ENCODE data around the gene RPRD1B.

The RPRD1B gene

DNA sequence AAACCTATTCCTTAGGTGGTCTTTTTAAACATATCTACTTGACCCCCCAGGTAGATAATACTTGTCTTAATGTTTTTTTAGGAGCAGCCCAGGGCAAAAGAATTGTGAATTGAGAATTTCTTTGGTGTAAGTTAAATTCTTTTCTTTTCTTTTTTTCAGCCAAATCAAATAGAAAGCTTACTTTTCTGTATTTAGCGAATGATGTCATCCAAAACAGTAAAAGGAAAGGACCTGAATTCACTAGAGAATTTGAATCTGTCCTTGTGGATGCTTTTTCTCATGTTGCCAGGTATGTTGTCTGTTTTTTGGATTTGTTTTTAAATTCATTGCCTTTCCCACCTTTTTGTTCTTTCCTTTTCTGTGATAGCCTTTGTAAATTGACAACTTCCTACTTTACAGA is 6.7 kb downstream of the RPRD1B start:
- DNase-seq = no peak

DNA sequence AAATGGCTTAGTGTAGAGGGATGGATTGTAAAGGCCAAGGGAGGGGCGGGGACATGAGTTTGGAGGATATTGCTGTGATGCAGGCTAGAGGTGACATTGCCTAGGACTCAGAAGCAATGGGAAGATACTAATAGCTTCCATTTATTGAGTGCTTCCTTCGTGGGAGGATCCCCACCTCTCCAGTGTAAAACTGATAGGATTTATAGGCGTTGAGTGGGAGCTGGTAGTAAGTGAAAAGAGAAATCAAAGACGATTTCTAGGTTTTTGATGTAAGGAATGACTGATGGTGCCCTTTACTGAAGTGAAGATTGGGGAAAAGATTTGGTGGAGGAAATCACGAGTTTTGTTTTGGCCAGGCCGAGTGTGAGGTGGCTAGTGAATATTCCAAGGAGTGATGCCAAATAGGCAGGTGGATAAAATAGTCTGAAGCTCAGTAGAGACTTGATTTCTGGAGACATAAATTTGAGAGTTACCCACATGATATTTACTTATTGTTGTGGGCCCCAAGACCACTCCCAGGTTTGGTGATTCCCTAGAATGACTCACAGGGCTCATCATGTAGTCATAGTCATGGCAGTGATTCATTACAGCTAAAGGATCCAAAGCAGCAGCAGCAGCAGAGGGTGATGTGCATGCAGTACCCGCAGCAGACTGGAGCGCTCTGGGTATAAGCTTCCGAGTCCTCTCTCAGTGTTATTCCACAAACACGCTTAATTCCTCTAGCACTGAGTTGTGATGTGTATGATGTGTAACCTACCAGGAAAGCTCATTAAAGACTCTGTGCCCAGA is 10.2 kb downstream of the RPRD1B start:
- no peak for DNase-seq

DNA sequence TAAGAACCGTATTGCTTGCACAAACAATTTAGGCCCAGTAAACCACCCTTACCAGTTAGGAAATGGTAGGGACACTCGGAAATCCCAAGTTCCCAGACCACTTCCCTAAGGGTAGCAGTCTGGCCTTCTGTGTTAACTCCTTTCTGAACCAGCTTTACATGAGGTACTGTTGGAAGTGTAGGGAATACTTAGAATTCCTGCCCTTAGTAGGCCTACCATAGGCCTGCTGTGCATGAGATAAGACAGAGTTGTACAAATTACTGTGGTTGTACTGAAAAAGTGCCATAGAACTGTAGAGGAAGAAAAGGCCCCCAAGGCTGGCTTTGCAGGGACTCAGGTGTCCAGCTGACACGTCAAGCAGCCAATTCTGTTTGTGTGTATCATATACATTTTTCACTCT is 11.1 kb downstream of the RPRD1B start:
- no peak for DNase-seq

DNA sequence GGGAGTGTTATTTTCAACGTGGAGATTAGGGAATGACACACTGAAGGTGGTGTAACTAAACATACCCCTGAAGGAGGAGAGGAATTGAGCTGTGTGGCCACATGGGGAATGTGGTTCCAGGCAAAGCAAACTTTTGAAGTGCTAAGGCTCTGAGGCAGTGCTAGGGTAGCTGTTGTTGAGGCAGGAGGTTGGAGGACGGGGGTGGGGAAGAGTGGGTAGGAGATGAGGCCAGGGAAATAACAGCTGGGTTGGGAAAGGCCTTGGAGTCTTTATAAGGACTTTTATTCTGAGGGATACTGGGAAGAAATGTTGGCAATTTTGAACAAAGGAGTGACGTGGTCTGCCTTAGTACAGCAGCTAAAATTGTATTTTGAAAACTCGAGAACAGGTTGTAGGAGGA is 13.0 kb downstream of the RPRD1B start:
- no peak for DNase-seq

DNA sequence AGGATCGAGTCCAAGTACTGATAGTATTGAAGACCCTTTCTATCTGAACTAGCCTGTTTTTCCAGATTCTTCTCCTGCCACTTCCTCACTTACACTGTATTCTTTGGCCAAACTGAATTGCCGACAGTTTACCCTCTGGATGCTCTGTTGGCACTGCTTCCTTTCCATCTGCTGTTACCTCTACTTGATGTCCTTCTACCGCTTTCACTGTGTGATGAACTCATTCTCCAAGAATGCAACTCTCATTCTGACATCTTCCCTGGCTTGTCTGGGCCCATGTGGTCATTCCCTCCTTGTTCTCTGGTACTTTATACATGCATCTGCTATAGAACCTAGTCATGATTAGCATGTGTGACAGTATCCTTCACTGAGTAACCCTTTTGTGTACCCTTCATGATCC is 16.3 kb downstream of the RPRD1B start:
- DNase-seq = no peak

DNA sequence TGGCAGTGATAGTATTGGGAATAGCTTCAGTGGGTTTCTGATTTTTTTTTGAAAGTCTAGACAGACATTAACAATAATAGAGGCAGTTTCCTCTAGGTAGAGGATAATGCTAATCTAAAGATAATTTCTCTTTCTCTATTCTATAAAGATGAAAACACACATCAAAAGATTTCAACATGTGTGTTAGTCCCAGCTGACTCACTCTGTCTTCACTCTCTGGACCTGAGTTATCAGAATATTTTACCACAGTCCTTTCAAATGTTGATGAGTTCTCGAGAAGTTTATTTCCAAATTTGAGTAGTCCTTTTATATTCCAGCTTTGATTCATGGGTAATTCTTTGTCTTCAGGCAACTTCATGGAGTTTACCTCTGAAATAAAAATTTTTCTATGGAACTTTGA is 17.1 kb downstream of the RPRD1B start:
- DNase-seq = no peak

DNA sequence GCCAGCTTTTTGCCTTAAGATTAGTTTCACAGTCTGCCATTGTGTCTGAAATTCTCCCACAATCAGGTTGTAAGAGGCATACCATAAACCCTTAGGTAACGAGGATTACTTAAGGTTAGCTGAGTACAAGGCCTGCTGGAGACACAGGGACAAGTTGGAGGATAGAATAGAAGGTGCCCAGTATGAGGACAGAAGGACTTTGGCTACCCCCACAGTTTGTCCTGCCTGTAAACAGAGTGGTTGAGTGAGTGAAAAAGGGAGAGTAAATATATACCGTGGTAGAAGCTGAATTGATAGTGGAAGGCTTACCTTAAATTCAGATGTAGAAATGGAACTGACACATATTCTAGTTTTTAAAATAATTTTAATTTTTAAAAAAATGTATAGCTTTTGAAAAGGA is 19.3 kb downstream of the RPRD1B start:
- no peak for DNase-seq

DNA sequence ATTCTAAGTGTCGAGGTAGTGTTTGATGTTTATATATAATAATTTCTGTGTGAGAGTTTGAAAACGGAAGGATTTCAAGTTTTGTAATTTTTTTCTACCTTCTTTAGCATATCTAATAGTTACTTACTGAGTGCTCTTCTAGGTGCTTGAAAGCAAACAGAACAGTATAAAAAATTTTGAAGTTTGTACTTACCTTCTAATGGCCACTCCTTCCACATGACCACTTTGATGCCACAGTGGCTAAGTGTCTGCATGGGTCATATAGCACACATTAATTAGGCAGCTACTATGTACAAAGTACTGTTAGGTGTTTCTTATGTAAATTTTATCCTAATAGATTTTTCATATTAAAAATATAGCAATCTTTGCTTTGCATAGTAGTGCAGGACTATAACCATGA is 21.1 kb downstream of the RPRD1B start:
- no peak for DNase-seq

DNA sequence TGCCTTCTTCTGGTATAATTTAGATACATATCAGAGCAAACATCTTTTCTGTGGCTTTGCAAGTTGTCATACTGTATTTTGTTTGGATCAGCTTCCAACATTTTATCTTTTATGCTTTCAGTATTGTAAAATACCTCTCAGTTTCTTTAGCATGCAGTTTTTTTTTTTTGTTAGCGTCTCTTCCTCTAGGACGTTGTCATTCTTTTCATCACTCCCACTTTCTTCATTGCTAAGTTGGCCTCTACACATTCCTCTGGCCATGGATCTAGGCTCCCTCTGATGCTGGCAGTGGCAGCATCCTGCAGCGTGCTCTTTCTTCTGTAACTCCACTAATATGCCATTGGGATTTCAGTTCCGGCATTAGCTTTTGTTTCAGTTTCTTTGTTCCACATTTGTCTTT is 21.7 kb downstream of the RPRD1B start:
- no peak for DNase-seq

DNA sequence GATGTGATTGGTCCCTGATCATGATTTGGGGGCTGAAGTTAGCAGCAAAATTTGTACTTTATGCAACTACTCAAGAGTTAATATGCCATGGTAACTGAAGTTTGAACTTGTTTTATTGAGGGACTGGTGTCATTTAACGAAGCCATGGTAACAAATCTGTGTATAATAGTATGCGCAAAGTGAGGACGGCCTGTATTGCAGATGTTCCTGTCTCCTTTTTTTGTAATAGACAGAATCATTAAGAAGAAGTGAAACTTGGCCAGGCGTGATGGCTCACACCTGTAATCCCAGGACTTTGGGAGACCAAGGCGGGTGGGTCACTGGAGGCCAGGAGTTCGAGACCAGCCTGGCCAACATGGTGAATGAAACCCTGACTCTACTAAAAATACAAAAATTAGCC is 22.3 kb downstream of the RPRD1B start:
- no peak for DNase-seq

DNA sequence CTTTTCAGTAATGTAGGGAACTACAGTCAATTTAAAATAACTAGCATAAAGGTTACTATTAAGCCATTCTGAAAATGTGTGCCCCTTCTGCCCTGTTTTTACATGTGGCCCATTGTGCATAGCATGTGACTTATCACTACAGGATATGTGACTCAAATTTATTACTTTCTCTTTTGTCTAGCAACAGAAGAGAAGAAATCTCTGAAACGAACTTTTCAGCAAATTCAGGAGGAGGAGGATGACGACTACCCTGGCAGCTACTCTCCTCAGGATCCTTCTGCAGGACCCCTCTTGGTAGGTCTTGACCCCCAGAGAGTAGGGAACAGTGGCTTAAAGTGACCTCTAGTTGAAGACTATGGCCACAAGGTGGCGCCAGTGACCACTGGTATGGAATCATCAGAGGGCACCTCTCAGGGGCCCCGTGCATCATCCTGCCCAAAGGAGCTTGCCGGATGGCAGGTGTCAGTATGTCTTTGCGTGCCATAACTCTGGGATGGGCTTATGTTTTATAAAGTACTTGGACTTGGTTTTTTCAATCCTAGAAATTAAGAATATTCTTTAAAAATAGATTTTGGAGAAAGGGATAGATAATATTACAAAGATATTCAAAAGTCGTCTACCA is 23.9 kb downstream of the RPRD1B start:
- DNase-seq = peak; percentile 69 to 77

DNA sequence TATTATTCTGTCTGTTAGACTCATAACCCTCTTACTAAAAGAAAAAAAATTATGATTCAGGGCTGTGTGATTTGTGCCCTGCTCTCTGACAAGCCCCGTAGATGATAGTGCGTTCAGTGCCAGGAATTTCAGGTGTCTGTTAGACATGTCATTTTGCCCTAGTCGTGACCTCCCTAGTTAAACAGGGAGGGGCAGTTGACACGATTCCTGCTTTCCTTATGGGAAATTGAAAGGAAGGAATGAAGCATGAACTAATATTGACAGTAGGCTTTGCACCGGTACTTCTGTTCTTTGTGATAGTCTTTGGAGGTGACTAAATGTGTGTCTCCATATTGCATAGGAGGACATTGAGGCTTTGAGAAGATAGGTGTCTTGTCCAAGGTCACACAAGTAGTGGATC is 26.3 kb downstream of the RPRD1B start:
- no peak for DNase-seq

DNA sequence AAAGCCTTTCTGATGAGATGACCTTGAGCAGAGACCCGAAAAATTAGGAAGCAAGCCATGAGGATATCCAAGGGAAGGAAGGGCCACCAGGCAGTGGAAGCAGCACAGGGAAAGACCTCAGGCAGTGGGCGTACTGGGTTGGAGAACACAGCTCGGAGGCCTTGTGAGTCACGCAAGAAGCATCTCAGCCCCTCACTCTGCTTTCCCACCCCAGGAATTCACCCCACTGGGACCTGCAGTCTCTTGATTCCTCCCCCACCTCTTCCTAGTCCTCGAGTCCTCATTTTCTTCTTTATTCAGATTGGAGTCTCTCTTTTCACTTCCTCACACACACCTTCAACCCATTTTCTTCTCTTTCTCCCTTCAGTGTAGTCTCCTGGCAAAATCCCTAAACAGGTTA is 27.0 kb downstream of the RPRD1B start:
- no peak for DNase-seq

DNA sequence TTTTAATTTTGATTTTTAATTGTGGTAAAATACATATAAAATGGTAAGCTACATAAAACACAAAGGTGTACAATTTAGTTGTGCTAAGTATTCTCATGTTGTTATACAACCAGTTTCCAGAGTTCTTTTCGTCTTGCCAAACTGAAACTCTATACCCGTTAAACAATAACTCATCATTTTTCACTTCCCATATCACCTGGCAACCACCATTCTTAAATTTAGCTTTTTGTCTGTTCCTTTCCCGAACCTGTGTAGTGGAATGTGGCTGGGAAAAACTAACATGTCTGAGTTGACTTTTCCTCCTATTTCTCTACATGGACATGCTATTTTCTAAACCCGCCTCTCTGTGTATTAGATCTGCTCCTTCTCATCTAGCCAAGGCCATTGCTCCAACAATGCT is 27.6 kb downstream of the RPRD1B start:
- DNase-seq = no peak

DNA sequence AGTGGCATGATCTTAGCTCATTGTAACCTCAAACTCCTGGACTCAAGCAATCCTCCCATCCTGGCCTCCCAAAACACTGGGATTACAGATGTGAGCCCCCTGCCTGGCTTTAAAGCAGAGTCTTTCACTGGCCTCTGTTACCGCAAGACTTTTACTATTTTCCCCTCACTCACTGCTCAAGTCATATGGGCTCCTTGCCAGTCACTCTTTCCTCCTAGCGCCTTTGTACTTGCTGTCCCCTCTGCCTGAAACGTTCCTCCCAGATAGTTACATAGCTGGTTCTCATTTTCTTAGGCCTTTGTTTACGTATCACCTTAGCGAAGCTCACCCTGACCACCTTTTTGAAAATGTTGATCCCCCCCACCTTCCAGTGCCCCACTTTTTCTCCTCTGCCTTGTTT is 29.3 kb downstream of the RPRD1B start:
- DNase-seq = no peak

DNA sequence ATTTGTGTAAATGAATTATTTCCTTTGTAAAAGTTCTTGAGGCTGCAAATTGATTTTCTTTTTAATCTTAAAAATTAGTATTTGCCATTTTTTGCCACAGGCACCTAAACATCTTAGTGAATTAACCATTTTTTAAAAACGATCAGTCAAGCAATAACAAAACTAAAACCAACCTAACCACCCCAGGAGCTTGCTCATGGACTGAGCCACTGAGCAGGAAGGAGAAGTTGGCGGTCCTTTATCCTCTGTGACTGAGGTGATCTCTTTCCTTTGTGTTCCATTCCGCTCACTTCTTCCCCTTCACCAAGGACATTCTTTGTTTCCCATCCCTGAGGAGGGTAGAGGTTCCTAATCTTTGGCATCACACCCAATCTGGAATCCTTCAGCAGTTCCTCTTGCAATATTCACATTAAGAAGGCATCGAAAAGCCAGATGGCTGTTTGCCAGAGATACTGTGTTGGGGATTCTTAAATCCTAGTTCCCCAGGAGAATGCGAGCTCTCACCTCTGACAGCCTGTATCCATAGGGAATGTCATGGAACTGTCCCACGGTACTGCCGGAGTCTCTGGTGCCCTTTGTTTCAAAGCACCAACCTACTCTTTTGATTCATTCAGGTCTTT is 30.5 kb downstream of the RPRD1B start:
- no peak for DNase-seq

DNA sequence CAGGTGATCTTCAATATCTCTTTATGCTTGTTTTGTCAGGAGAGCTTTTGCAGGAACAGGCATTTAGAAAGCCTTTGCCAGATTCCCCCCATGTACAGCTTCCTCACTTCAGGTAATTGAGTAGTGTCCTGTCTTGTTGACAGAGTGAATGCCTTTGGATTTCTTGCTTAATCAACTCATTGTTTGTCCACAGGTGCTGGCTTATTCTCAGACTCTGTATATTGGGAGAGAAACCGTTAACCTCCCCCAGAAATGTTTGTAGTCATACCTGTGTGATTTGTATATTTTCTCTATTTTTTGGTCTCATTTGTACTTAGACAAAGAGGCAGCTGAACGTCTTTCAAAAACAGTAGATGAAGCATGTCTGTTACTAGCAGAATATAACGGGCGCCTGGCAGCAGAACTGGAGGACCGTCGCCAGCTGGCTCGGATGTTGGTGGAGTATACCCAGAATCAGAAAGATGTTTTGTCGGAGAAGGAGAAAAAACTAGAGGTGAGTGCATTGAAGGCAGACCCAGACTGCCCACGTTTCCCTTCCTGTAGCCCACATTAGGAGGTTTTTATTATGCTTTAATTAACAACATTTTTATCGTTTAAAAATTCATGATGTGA is 32.3 kb downstream of the RPRD1B start:
- DNase-seq = no peak

DNA sequence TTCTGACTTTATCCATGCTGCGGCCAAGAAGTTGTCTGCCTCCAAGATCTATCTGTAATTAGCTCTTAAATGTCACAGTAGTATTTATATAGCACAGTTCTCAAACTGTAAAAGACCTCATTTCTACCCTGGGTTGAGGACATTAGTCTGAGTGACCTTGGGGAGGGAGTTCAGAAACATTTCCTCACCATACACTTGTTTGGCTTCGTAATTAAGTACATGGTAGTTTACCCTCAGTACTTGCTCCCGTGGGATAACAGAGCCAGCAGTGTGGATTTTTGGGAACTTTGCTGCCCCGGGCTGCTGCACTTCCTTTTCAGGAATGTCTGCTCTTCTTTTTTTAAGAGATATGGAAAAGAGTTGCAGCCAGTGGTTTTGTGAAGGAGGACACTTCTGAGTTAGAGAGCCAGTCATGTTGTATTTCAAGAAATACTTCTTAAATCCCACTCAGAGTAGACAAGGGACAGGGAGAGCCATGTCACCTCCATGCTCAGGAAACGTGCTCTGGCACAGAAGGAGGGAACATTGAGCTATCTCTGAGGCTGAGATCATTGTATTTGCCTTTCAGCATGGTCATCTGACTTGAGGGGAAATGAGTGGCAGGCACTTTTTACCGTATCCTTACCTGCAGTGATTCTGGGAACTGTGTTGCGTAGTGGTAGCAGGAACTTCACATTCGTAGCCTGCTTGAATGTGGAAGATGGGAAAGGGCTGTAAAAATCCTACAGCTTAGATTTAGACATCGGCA is 33.6 kb downstream of the RPRD1B start:
- no peak for DNase-seq

DNA sequence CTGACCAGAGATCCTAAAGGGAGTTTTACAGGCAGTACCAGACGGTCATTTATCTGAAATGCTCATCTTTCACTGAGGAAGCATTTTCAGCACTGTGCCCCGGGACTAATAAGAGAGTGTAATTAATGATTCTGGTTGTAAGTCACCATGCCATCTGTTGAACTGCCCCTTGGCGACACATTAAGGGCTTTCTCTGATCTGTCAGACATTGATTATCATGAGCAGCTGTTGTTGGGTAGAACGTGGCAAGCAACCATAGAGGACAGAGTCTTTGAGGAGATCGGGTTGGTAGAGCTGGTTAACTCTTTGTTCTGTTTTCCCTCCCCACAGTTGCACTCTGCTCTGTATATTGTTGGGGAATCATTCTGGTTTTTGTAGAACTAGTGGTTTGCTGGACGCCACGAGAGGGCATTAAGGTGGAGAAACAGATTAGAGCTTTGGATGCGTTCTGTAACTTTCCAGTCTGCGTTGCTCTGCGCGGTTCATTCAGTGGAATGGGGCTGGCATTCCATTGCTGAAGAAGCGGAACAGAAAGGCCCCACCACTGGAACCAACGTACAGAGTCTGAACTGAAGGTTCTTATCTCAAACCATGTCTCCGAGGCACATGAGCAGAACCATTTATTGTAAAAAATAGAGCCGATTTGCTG is 34.3 kb downstream of the RPRD1B start:
- no peak for DNase-seq

DNA sequence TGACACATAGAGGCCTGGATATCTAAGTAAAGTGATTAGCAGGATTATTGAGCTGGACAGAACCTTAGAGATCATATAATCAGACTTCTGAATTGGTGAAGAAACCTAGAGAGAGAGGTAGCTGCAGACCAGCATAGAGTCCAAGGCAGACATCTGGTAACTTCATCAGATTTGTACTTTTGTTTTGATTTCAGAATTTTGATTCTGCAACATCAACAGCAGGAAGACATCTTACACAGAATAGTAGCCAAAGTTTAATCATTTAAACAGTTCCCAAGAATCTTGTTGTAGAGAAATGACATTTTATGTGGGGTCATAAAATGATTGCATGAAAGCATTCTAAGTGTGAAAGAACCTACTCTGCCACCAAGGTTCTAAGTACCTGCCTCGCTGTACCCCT is 39.4 kb downstream of the RPRD1B start:
- DNase-seq = no peak

DNA sequence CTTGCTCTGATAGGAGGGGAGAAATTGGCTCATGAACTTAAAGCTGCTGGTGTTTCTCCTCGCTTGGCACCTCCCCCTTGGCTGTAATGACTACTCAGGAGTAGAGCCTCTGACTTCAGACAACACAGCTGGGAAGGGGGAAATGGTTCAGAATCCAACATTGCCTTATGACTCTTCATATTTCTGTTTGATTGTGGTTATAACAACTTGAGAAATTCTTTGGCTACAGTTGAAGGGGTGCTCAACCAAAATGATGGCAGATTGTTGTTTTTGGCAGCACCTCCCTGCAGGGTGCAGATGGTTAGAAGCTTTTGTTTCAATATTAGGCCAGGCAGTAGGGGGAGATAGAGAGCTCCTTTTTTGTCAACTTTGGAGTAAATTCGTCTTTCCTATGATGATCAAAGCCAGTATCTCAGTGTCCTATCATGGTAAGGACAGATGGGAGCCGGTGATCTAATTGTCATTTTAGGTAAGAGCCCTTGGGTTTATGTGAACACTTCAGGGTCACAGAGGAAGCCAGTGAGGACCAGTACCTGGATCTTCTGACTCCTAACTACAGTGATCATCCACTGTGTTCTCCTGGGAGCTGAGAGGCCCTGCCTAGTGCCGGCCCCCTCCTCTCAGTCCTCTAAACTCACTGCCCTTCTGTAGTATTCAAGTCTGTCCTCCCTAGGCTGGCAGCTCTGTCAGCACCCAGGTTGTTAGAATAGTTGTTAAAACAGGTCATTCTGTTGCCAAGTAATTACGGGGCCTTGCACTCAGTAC is 39.9 kb downstream of the RPRD1B start:
- peak; percentile 14 to 55 for DNase-seq

All from CD4-positive, alpha-beta T cell treated with Interferon alpha-2 for 1 hour (primary cell).